Stimulated activated CD8-positive, alpha-beta memory T cell treated with anti-CD3 and anti-CD28 coated beads, Interleukin-12 subunit alpha, Interleukin-12 subunit beta, amount 100 ng/mL, for 4 hours (primary cell): ENCODE data around the gene KRTAP10-9.
A peak's percentile ranks its signal among the peaks of the same experiment; 100 is the strongest.
"Not testable (repeated sequence)": the region's sequence is repeated elsewhere in the genome, so short reads cannot be mapped to it uniquely, and the experiment has no call there.

ENCODE experiments used
- DNase-seq: peaks from one replicate; pipeline ENCODE4 v3.0.0-alpha.2; 2020; ENCODE audit warnings: low read depth

KRTAP10-9 gene

DNA sequence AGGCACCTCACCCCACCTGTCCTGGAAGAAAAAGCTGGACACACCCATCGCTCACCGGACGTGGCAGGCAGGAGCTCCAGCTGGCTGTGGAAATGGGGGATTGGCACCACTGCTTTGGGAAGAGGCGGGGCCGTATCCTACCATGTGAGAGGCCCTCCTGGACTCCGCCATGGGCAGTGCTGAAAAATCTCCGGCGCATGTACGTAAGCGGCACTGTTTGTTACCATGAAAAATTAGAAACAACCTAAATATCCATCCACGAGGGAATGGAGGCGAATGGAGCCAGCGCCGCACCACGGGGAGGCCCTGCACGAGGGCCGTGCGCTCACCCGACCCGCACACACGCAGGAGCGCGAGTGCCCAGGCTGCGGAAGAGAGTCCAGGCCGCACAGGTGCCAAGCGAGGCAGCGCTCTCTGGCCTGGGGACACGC lies 11.9 kb upstream of the KRTAP10-9 start:
- no peak for DNase-seq

DNA sequence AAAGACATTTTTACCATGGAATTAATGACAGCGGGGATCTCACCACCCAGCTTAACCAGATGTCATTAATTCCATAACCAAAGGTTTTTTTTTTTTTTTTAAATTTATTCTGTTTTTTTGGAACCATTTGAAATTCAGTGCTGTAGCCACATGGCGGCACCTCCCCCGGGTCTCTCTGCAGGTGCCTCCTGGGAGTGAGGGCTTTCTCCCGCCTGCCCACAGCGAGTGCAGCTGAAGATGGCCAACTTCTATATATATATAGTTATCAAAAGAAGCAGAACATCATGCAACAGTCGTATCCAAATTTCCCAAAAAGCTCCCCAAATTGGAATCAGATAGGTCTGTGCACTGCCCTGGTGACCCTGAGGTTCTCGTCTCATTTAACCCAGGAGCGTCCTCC lies 11.4 kb upstream of the KRTAP10-9 start:
- no peak for DNase-seq

DNA sequence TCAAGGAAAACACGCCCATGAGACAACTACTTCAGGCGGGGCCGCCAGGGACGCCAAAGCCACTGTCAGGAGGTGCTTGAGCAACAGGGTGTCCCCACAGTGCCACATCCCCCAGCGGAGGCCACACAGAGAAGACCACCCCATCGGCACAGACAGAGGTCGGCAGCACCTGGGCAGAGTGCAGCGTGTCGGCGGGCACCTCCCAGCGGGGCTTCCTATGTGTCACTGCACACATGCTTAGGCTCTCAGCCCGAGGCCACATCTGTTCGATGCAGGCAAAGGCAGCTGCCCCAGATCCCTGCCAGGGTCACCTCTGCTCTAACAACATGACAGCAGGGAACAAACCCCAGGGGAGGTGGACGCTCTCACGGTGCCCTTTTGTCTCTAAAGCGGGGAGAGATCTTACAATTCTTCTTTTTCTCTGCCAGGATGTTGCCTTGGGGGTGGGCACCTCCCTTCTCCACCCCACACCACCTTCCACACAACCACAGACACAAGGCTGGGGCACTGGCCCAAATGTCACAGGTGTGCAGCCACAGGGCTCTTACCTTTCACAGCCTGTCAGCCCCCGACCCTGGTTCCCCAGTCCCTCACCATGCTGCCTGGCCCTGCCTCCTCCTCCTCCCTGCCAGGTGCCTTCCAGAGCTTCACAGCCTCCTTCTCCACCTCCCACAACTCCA lies 10.8 kb upstream of the KRTAP10-9 start:
- DNase-seq, result no peak

DNA sequence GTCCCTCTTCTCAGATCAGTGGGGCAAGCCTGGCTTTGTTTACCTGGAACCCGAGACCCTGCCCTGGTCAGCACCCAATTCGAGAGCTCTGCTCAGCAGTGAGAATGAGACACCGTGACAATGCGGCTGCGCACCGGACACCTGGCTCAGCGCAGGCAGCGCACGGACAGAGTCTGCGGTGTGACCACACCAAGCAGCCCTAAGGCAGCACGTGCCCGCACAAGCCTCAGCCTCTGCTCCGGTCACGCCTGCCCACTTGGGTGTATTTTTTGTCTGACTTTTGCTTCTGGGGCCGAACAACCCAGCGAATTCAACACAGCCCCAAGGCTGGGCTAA lies 10.3 kb upstream of the KRTAP10-9 start:
- no peak for DNase-seq

DNA sequence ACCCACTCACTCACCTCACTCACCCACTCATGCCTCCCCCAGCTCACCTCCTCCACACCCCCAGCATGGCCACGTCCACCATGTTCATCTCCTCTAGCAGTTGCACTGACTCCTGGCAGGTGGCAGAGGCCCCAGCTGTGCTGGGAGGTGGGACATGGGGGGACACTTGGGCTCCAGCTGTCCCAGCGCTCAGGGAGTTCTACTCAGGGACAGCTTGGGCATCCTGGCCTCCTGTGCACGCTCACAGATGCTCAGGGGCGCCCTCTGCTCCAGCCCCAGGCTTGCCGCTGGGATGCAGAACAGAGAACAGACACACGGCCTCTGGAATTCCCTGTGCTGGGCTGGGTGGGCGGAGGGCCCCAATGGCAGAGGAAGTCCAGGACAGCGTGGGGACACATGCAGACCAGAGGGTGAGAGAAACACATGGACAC lies 9.8 kb upstream of the KRTAP10-9 start:
- DNase-seq, result no peak

DNA sequence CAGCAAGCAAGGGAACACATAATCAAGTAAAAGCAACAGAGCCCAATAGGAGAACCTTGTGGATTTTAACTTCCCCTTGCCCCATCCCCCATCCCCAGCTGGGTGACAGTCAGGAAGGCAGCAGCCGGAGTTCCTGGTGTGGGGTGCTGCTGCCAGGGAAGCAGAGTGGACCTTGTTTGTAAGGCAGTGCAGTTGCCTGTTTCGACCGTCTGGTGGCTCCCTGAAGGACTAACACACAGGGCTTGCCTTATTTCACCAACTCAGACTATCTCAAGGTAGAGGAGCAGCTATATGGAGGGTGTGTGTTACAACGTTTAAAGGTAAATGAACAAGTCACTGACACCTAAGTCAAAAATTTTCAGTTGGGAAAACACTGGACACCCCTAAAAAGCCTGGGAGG lies 8.4 kb upstream of the KRTAP10-9 start:
- no peak for DNase-seq

DNA sequence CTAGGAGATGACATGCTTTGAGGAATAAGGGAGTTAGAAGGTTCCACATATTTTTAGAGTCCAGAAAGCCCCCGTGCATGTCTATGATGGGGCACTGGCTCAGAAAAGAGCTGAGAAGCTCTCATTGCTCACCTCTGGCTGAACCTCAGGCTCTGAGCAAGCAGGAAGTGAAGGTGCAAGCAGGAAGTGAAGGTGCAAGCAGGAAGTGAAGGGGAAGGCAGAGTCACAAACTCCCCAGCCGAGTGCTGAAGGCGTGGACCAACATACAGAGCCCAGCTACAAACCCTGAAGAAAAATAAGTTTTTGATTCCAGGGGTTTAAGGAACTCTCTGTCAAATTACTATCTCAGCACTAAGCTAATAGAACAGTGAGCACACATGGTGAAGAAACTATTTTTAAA lies 8.0 kb upstream of the KRTAP10-9 start:
- peak; percentile 24 for DNase-seq

DNA sequence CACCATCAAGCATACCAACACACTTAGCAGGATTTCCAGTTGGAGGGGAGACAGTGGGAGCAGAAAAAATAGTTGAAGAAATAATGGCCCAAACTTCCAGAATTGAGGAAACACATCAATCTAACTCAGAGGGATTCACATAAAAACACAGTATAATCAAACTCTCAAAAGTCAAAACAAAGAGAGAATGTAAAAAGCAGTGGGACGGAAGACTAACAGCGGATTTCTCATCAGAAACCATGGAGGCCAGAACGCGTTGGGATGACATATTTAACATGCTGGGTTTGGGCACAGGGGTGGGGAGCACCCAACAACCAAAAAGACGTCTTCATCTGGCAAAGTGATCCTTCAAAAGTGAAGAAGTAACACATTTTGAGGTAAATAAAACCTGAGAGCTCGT lies 7.0 kb upstream of the KRTAP10-9 start:
- DNase-seq, result no peak

DNA sequence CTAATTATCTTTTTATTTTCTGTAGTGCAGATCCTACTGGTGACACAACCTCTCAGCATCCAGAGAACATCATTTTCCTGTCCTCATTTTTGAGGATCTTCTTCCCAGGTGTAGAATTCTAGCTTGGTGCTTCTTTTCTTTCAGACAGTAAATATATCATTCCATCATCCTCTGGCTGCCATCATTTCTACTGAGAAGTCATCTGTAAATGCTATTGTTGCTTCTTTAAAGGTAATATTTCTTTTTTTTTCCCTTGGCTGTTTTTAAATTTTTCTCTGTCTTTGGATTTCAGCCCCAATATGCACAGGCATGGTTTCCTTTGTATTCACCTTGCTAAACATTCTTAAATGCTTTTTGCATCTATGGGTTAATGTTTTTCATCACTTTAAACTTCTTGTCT lies 3.3 kb upstream of the KRTAP10-9 start:
- no peak for DNase-seq

DNA sequence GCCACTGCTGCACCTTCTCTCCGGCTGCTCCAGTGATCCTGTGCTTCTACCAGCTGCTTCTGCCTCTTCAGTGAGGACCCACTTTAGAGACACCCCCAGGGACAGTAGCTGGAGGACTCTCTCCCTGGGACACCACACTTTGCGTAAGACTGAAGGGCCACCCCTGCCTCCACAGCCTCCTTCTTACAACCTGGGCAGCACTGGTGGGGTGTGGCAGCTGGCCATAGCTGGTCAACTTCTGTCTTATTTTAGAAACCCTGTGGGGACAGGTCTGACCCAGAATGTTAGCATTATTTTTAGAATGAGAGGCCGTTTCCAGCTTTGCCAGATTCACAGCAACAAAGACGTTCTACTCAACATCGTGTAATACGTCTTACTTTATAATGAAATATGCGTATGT lies 1.1 kb upstream of the KRTAP10-9 start:
- DNase-seq, result no peak

DNA sequence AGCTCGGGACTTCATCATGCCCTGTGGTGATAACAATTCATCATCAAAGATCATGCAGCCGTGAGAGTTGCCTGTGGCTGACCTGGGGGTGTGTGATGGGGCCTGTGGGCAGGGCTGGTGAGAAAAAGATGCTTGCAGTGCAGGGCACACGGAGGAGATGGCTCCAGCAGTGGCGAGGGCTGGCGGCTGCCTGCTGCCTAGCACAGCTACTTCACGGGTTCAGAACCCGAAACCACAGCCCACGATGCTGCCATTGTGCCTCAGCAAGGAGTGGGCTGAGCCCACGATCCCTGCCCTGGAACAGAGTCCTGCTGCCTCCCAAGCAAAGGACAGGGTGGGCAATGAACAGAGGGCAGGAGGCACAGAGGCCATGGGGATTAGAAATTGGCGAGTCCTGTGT lies 631 bp upstream of the KRTAP10-9 start:
- DNase-seq, result no peak

DNA sequence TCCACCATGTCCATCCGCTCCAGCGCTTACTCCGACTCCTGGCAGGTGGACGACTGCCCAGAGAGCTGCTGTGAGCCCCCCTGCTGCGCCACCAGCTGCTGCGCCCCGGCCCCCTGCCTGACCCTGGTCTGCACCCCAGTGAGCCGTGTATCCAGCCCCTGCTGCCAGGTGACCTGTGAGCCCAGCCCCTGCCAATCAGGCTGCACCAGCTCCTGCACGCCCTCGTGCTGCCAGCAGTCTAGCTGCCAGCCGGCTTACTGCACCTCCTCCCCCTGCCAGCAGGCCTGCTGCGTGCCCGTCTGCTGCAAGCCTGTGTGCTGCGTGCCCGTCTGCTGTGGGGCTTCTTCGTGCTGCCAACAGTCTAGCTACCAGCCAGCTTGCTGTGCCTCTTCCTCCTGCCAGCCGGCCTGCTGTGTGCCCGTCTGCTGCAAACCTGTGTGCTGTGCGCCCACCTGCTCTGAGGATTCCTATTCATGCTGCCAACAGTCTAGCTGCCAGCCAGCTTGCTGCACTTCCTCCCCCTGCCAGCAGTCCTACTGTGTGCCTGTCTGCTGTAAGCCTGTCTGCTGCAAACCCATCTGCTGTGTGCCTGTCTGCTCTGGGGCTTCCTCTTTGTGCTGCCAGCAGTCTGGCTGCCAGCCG lies 409 bp downstream of the KRTAP10-9 start:
- not testable (repeated sequence) for DNase-seq

DNA sequence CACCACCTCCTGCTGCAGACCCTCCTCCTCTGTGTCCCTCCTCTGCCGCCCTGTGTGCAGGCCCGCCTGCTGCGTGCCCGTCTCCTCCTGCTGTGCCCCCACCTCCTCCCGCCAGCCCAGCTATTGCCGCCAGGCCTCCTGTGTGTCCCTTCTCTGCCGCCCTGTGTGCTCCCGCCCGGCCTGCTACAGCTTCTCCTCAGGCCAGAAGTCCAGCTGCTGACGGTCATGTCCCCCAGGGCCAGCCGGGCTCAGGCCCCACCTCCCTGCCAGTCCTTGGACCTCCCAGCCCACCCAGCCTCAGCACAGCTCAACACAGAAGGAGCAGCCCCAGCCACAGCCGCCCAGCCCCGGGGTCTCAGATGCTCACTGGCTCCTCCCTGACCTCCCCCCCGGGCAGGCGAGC lies 939 bp downstream of the KRTAP10-9 start:
- not testable (repeated sequence) for DNase-seq

DNA sequence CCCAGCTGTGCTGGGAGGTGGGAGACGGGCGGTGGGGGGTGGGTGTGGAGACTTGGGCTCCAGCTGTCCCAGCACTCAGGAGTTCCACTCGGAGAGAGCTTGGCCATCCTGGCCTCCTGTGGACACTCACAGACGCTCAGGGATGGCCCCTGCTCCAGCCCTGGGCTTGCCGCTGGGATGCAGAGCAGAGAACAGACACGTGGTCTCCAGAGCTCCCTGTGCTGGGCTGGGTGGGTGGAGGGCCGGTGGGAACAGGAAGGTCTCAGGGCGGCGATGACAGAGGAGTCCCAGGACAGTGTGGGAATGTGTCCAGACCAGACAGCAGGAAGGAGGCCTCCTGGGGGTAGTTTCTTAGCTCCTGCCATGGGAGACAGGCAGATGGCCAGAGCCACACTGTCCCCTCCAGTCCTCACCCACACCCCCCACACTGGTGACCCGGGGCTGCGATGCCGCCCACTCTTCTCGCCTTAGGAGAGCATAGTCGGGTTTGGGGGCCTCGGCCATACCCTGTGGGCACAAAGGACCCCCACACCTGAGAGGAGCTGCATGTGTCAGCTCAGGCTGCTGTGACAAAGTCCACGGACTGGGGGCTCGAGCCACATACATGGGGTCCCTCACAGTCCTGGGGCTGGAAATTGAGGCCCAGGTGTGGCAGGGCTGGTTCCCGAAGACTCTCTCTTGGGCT lies 2.0 kb downstream of the KRTAP10-9 start:
- no peak for DNase-seq

DNA sequence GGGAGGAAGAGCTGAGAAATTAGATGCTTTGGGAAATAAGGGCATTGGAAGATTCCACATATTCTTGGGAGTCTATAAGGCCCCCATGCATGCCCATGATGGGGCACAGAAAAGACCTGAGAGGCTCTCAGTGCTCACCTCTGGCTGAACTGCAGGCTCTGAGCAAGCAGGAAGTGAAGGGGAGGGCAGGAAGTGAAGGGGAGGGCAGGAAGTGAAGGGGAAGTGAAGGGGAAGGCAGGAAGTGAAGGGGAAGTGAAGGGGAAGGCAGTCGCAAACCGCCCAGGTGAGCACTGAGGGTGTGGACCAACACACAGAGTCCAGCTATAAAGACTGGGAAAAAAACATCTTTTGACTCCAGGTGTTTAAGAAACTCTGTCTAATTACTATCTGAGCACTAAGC lies 3.5 kb downstream of the KRTAP10-9 start:
- DNase-seq, result no peak

DNA sequence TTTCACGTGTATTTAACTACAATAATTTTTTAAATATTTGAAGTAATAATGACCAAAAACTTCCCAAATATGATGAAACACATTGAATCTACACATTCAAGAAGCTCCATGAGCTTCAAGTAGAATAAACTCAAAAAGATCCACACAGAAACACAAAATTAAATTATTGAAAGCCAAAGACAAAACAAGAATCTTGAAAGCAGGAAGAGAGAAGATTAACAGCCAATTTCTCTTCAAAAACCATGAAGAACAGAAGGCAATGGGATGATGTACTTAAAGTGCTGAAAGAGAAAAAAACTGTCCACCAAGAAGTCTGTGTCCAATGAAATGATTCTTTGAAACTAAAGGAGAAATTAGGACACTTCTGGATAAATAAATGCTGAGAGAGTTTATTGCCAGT lies 5.2 kb downstream of the KRTAP10-9 start:
- no peak for DNase-seq

DNA sequence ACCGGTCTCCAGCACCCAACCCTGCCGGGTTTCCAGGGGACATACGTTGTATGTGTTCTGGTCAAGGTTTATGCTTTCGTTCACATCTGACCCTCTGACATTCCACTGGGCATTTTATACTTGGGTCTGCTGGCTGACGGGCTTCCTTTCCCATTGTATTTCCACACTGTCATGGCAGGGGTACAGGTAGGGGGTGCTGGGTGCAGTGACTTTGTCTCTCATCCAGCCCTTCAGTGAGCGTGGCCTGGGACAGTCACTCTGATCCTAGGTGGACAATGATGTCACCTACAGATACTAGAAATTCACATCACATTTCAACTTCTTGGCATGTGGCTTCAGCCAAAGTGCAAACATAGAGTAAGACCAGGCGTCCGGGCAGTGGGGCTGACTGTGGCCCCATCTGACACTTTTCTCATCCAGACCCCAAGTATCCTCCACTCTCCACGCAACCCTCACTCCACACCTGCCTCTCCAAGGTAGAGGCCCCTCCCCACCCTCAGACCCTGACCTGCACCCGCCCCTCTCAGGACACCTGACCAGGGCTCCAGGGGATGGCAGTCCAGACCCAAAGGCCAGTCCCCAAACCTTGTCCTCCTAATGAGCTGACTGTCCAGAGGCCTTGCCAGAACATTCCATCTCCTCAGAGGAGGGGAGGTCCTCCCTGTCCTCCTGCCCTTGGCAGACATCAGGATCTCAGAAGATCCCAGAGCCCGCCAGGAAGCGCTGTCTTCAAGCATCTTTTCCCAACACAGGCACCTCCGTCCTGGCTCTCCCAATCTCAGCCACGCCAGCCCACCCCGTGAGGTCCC lies 9.5 kb downstream of the KRTAP10-9 start:
- no peak for DNase-seq

DNA sequence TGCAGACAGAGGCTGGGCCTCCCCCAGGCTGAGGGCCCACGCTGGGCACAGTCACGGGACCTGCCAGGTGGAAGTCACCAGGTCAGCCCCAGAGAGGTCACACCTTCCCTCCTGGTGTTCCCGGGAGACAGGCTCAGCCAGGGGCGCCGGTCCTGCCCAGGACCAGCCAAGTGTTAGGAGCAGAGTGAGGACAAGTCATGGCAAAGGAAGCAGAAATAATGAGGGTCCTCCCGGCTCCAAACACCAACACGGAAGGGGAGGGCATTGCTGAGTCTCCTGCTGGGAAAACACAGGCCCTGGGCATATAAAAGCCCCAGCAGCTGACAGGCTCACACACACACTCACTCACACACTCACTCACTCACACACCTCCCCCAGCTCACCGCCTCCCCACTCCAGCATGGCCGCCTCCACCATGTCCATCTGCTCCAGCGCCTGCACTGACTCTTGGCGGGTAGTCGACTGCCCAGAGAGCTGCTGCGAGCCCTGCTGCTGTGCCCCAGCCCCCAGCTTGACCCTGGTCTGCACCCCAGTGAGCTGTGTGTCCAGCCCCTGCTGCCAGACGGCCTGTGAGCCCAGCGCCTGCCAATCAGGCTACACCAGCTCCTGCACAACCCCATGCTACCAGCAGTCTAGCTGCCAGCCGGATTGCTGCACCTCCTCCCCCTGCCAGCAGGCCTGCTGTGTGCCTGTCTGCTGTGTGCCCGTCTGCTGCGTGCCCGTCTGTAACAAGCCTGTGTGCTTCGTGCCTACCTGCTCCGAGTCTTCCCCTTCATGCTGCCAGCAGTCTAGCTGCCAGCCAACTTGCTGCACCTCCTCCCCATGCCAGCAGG lies 10.3 kb downstream of the KRTAP10-9 start, which contains the start of gene KRTAP10-10:
KRTAP10-10 (plus strand) TSS at position 339 of the 833 bp plus-strand sequence; CDS start at position 401, 62 bp downstream.
- DNase-seq, result no peak

DNA sequence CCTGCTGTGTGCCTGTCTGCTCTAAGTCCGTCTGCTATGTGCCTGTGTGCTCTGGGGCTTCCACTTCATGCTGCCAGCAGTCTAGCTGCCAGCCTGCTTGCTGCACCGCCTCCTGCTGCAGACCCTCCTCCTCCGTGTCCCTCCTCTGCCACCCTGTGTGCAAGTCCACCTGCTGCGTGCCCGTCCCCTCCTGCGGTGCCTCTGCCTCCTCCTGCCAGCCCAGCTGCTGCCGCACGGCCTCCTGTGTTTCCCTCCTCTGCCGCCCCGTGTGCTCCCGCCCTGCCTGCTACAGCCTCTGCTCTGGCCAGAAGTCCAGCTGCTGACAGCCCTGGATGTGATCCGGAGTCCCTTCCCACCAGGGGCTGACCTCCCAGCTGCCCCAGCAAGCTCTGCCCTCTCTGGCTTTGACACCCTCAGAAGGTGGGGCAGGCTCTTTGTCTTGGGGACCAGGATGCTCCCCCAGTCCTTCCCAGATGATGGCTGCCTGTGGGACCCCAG lies 11.0 kb downstream of the KRTAP10-9 start:
- DNase-seq, result not testable (repeated sequence)

DNA sequence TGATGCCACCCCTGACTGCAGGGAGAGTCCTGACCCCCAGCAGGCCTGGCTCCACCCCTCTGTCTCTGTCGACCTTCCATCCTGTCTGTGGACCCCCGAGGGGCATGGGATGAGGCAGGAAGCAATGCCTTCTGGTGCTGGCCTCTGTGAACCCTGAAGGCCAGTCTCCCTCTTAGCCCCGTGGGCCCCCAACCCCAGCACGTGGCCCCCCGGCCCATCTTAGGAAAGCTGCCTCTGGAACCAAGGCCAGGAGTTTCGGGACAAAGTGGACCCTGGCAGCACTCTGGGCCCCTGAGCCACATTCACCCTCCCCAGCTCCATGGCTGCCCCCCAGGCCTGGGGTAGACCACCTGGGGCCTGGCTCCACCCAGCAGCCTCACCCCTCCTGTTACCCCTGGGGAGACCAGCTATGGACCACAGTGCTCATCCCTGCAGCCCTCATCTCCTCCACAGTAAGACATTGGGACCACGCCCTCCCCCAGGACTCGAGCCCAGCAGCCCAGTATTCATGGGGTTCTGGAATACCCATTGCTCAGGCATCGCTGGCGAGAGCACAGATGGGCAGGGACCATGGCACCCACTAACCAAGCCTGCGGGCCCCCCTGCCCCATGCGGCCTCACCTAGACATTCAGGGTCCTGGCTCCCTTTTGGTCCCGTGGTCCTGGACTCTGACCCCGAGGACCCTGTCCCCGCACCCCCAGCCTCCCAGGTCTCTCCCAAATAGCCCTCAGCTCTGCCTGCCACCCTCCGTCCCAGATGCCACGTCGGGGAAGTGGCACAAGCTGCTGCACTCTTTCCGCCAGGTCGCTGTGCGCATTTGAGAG lies 11.8 kb downstream of the KRTAP10-9 start:
- not testable (repeated sequence) for DNase-seq

DNA sequence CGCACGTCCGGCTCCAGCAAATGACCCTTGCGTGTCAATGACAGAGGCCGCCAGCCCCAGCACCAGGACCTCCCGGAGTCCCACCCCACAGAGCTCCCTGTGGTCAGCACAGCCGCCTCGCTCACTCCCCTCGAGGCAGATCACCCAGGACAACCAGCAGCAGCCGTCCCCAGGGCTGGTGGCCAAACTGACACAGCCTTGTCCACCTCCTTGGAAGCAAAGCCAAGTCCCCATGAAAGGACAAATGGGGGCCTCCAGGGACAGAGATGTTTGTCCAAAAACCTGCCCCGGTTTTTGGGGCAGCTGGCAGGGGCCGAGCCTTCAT lies 12.4 kb downstream of the KRTAP10-9 start:
- no peak for DNase-seq
